A549 (cell line): ENCODE data around the gene ADCY6.

Source experiments
- CHD2 ChIP-seq: fragments of 150-350 bp; IDR thresholded peaks from 2 replicates; pipeline ENCODE4 v1.6.1; 2014; ENCODE audit warnings: low read length; ENCODE audit not compliant: partially characterized antibody
- HOXB5 ChIP-seq: fragments of 250-450 bp; sonication (Bioruptor Pico); IDR thresholded peaks from 2 replicates; pipeline ENCODE4 v1.5.0; 2020; ENCODE audit warnings: mild to moderate bottlenecking, moderate library complexity
- POLR2A ChIP-seq: IDR thresholded peaks from 2 replicates; pipeline ENCODE4 v1.6.1; 2012; ENCODE audit warnings: mild to moderate bottlenecking, low read length
- TP53 ChIP-seq: fragments of 250-450 bp; sonication (Bioruptor Pico); IDR thresholded peaks from 2 replicates; pipeline ENCODE4 v1.5.0; 2021; ENCODE audit warnings: mild to moderate bottlenecking, moderate library complexity
- TF ChIP-seq, protein P1 (sequence below): fragments of >200 bp; sonication (Bioruptor Twin); formaldehyde crosslinking; IDR thresholded peaks from 3 replicates; pipeline ENCODE4 v1.5.1; 2016

DNA sequence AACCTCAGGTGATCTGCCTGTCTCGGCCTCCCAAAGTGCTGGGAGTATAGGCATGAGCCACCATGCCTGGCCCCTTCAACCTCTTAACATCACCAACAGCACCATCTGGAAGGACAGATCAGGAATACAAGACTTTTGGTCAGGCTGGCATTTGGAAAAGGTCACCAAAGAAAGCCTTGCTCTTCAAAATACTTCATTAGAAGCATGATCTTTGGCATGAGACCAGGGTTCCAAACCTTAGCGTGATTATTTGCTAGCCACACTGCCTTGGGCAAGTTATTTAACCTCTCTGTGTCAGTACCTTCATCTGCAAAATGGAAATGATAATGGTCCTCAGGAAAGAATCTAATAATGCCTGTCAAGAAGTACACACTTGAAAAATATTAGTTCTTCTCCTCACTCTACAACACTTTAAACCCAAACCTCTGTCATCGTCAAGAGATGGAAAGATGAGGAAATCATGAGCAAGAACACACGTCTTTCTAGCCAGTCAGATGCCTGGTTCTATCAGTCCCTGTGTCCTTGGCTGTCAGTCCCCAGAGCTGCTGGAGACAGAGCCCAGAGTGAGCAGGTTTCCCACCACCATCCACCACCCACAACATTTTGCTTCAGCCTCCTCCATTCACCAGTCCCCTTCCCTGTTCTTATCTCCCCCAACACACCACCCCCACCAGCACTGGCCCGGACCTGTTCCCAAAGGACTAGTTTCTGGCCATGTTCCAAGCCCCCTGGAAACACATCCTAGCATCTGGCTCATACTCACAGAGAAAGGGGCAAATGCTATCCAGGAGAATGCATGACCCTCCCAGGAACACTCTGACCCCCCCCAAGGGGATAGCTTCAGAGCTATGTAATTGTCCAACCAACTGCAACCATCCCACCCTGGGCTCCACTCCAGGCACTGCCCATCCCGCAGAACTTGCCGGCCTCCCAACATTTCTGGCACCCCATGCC is 2.0 kb downstream of the ADCY6 start:
- TF ChIP-seq, protein P1, sequence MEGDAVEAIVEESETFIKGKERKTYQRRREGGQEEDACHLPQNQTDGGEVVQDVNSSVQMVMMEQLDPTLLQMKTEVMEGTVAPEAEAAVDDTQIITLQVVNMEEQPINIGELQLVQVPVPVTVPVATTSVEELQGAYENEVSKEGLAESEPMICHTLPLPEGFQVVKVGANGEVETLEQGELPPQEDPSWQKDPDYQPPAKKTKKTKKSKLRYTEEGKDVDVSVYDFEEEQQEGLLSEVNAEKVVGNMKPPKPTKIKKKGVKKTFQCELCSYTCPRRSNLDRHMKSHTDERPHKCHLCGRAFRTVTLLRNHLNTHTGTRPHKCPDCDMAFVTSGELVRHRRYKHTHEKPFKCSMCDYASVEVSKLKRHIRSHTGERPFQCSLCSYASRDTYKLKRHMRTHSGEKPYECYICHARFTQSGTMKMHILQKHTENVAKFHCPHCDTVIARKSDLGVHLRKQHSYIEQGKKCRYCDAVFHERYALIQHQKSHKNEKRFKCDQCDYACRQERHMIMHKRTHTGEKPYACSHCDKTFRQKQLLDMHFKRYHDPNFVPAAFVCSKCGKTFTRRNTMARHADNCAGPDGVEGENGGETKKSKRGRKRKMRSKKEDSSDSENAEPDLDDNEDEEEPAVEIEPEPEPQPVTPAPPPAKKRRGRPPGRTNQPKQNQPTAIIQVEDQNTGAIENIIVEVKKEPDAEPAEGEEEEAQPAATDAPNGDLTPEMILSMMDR: no peak
- no peak for TF ChIP-seq HOXB5 (CRISPR knock-in tag)
- no peak for TF ChIP-seq CHD2
- TF ChIP-seq POLR2A: no peak
- no peak for TF ChIP-seq TP53 (CRISPR knock-in tag)
